GM12878 (cell line): ENCODE results near the gene MFN2. TPM values are rescaled to one million over a fixed set of nuclear protein-coding genes. Genes with fewer than 3 reads are reported as not detected.

Experiments used
- ATAC-seq: fragments of 200-7000 bp; cut with Tn5 transposase; 3 replicates; pipeline ENCODE4 v1.9.1; 2020; ENCODE audit warnings: mild to moderate bottlenecking, moderate library complexity
- BruUV-seq: library from RNA; stranded (reverse); fragments of 400-500 nt; replicated peaks from 2 replicates; lab custom pipeline; 2021; lab: Mats Ljungman, UMichigan
- CTCF ChIA-PET: fragments of 300-600 bp; sonication (Branson Sonifier 250); formaldehyde crosslinking; extraction: SDS; loops from one replicate; lab custom pipeline; 2021; ENCODE audit warnings: inconsistent platforms; lab: Yijun Ruan, JAX
- POLR2A ChIA-PET: fragments of 350-600 bp; formaldehyde crosslinking; extraction: SDS; loops from one replicate; lab custom pipeline; 2021; ENCODE audit warnings: inconsistent platforms; lab: Charles Lee
- RAD21 ChIA-PET: fragments of 300-600 bp; sonication (Branson Sonifier 250); formaldehyde crosslinking; loops from one replicate; lab custom pipeline; 2023; ENCODE audit warnings: antibody characterized with exemption; ENCODE audit not compliant: unreplicated experiment; lab: Charles Lee
- SMC1A ChIA-PET: fragments of 300-600 bp; sonication (Branson Sonifier 250); formaldehyde crosslinking; loops from one replicate; lab custom pipeline; 2023; ENCODE audit not compliant: unreplicated experiment, uncharacterized antibody; lab: Charles Lee
- DNase-seq: peaks from one replicate; pipeline ENCODE4 v3.0.0-alpha.2; 2011; ENCODE audit warnings: low read depth, low spot score
- FAIRE-seq: peaks from 3 replicates; lab custom pipeline; 2011; peaks lifted over from hg19 to GRCh38; lab: Jason Lieb, UNC
- H2AFZ ChIP-seq: 2 replicates; pipeline ENCODE4 v1.6.0; 2011; ENCODE audit warnings: low read depth, low read length, control low read depth; ENCODE audit not compliant: control insufficient read depth
- H3K27ac ChIP-seq: 2 replicates; pipeline ENCODE4 v1.5.1; 2011; ENCODE audit warnings: control low read depth; ENCODE audit not compliant: control insufficient read depth, insufficient read depth
- H3K27me3 ChIP-seq, 2 experiments: replicated peaks in 1 of 2; 2 replicates each; pipeline versions ENCODE4 v1.6.0 to v1.6.1; 2011; ENCODE audit warnings: low read length in 1 of 2; ENCODE audit not compliant: control insufficient read depth in 2 of 2, insufficient read depth in 2 of 2
- H3K36me3 ChIP-seq, 2 experiments: 2 replicates each; pipeline ENCODE4 v1.5.1; 2011; ENCODE audit warnings: low read length in 1 of 2; ENCODE audit not compliant: control insufficient read depth in 2 of 2, insufficient read depth in 2 of 2
- H3K4me1 ChIP-seq: 2 replicates; pipeline ENCODE4 v1.6.1; 2011; ENCODE audit warnings: mild to moderate bottlenecking, low read length, moderate library complexity, mixed read lengths; ENCODE audit not compliant: control insufficient read depth, insufficient read depth
- H3K4me2 ChIP-seq: 2 replicates; pipeline ENCODE4 v1.6.0; 2011; ENCODE audit warnings: control low read depth; ENCODE audit not compliant: control insufficient read depth, insufficient read depth
- H3K4me3 ChIP-seq: fragments of 200-600 bp; sonication (generic); 2 replicates; pipeline ENCODE4 v1.5.1; 2016
- H3K79me2 ChIP-seq: 2 replicates; pipeline ENCODE4 v1.6.0; 2011; ENCODE audit warnings: low read length; ENCODE audit not compliant: control insufficient read depth, insufficient read depth
- H3K9ac ChIP-seq: 2 replicates; pipeline ENCODE4 v1.8.0; 2011; ENCODE audit warnings: low read length, control low read depth, mixed read lengths; ENCODE audit not compliant: control insufficient read depth, insufficient read depth
- H3K9me3 ChIP-seq: replicated peaks from 3 replicates; pipeline ENCODE4 v1.5.1; 2011; ENCODE audit warnings: mild to moderate bottlenecking, low read length; ENCODE audit not compliant: control insufficient read depth, insufficient read depth
- H4K20me1 ChIP-seq: 2 replicates; pipeline ENCODE4 v1.6.0; 2011; ENCODE audit not compliant: control insufficient read depth, insufficient read depth
- MEF2A ChIP-seq: IDR thresholded peaks from 2 replicates; pipeline ENCODE4 v1.6.1; 2011; ENCODE audit warnings: low read depth, mild to moderate bottlenecking, low read length, moderate library complexity; ENCODE audit not compliant: insufficient read depth
- REST ChIP-seq: IDR thresholded peaks from 2 replicates; pipeline ENCODE4 v1.6.1; 2012; ENCODE audit warnings: mild to moderate bottlenecking, low read depth, low read length
- ZNF274 ChIP-seq: IDR thresholded peaks from one replicate; pipeline ENCODE4 v1.8.0; 2011; ENCODE audit not compliant: insufficient read length, insufficient read depth
- WGBS: methylation state at CpG from one replicate; pipeline ENCODE4 v1.1.6; 2016; ENCODE audit warnings: low lambda C conversion rate; ENCODE audit not compliant: insufficient replicate concordance, insufficient coverage; ENCODE audit errors: missing lambda C conversion rate; 5-methylcytosine and 5-hydroxymethylcytosine counted together
- in situ Hi-C: fragments of 300-500 bp; cut with MboI; formaldehyde crosslinking; loops from 9 replicates; pipeline ENCODE4 v1.14.3; 2018; ENCODE audit warnings: mixed read lengths
- intact Hi-C: fragments of 100-400 bp; cut with micrococcal nuclease; formaldehyde crosslinking; loops from one replicate; pipeline ENCODE4 v1.14.2; 2022; ENCODE audit not compliant: unreplicated experiment
- polyA plus RNA-seq, 11 experiments: library from polyadenylated mRNA; depleted of rRNA in 4 of 11; unstranded in 6 of 11; stranded (reverse) in 5 of 11; fragments of >200 nt; fragmentation: Nextera tagmentation in 4 of 11; fragmentation: Illumina TruSeq in 1 of 11; extraction: Ambion mirVana in 4 of 11; extraction: Trizol in 1 of 11; gene quantifications; 1 replicate in 1 of 11; 2 replicates in 10 of 11; pipeline versions ENCODE4 v1.2.1 to v1.2.3, GENCODE V29; 2011 to 2016; ENCODE audit warnings: inconsistent platforms in 2 of 11, missing spikeins in 2 of 11, low read depth in 1 of 11
- total RNA-seq, 4 experiments: library from RNA; depleted of rRNA in 3 of 4; stranded (reverse); fragments of >200 nt in 3 of 4; fragmentation: Illumina TruSeq in 1 of 4; extraction: Trizol in 1 of 4; gene quantifications; 2 replicates each; pipeline versions ENCODE4 v1.2.1 to v1.2.3, GENCODE V29; 2013 to 2021

The MFN2 gene
- total and polyA plus RNA-seq, 10 of the 15 experiments (the other 5 are each of a cell fraction or from before 2014, with no cell fraction given) = 5.3 to 64.4 (median 48.1) TPM

GRCh38 chr1:12009318-12009947, 29.2 kb downstream of the MFN2 start:
- ATAC-seq (no peak), FAIRE-seq (no peak), DNase-seq (no peak)
- no peak overlapping the region for H3K4me2 ChIP-seq
- no peaks in the 10 kb centered on the region for H3K79me2 ChIP-seq
- no peak overlapping the region for H3K4me3 ChIP-seq
- ChIA-PET POLR2A (interaction anchor here (0.6 to 2.4 kb wide), 3 partner anchors 10 to 79 kb away, joined by 3 to 8 read pairs (median 5); partner anchors contain the start of gene MIIP), RAD21 (no interaction called here), CTCF (interaction anchor here (0.7 kb wide), 1 partner anchor 177 kb away, joined by 3 read pairs; no protein-coding TSS in a partner anchor), SMC1A (no interaction called here)
- H2AFZ ChIP-seq = no peak overlapping the region
- intact Hi-C loops = no loop called here
- H3K9me3 ChIP-seq = no peaks in the 10 kb centered on the region
- H3K4me1 ChIP-seq = peaks cover 23% of the 10 kb centered on the region
- no peak for TF ChIP-seq MEF2A
- TF ChIP-seq REST = no peak
- TF ChIP-seq ZNF274 = no peak
- H3K27ac ChIP-seq = no peak overlapping the region
- H3K27me3 ChIP-seq = no peaks in the 10 kb centered on the region
- BruUV-seq = no TSS peak
- in situ Hi-C loops = no loop called here
- no peaks in the 10 kb centered on the region for H4K20me1 ChIP-seq
- WGBS = 83% methylated on average over 9 of the region's 9 CpGs
- no peak overlapping the region for H3K9ac ChIP-seq
- peaks cover 29 to 41% of the 10 kb centered on the region in 2 experiments for H3K36me3 ChIP-seq
